Colonic mucosa (tissue), 4 donors: ENCODE measurements around the gene ENPEP. TPM values are rescaled to one million over a fixed set of nuclear protein-coding genes. Genes with fewer than 3 reads are reported as not detected.

Experiments
- DNase-seq: peaks from one replicate; pipeline ENCODE4 v3.0.0-alpha.2; 2020
- H3K27ac ChIP-seq: fragments of 200-600 bp; one replicate; pipeline ENCODE4 v1.8.0; 2021
- H3K27me3 ChIP-seq: fragments of 200-600 bp; one replicate; pipeline ENCODE4 v1.8.0; 2021
- H3K36me3 ChIP-seq: fragments of 200-600 bp; one replicate; pipeline ENCODE4 v1.8.0; 2021
- H3K4me1 ChIP-seq: fragments of 200-600 bp; one replicate; pipeline ENCODE4 v1.8.0; 2021; ENCODE audit warnings: mild to moderate bottlenecking
- H3K4me3 ChIP-seq: fragments of 200-600 bp; one replicate; pipeline ENCODE4 v1.8.0; 2021
- H3K9ac ChIP-seq, 2 donors: one replicate each; pipeline ENCODE4 v1.7.0; 2013; ENCODE audit warnings: control low read depth in 2 of 2, low read depth in 2 of 2, low read length in 2 of 2
- H3K9me3 ChIP-seq: fragments of 200-600 bp; one replicate; pipeline ENCODE4 v1.8.0; 2021
- CTCF ChIP-seq: fragments of 200-600 bp; IDR thresholded peaks from one replicate; pipeline ENCODE4 v1.8.0; 2022; ENCODE audit warnings: antibody characterized with exemption, mild to moderate bottlenecking
- intact Hi-C: fragments of 100-400 bp; cut with DNase I; formaldehyde crosslinking; loops from one replicate; pipeline ENCODE4 v1.14.1; 2022
- total RNA-seq, 2 donors: library from RNA; stranded (reverse); fragmentation: NEBNext Ultra II Directional in 1 of 2; extraction: Animal tissue kit (Norgen Biotek cat#: 25700) in 1 of 2; gene quantifications; one replicate each; pipeline ENCODE4 v1.2.1, GENCODE V29; 2021
- donor health status: healthy.
- donor health status: DM: no; HTN: no; CAD: no.
- donor health status: DM: no; HTN: no; CAD: no.

The ENPEP gene
- total RNA-seq, 2 donors from 2014 or later: 0.27 to 0.88 TPM

GRCh38 chr4:110595583-110595982 lies 119.6 kb downstream of the ENPEP start:
- no peak for DNase-seq
- intact Hi-C loops: no loop called here
- no peak overlapping the region for H3K9ac ChIP-seq
- H3K36me3 ChIP-seq: no peaks in the 10 kb centered on the region
- no peak overlapping the region for H3K27ac ChIP-seq
- no peak for TF ChIP-seq CTCF
- H3K4me3 ChIP-seq: no peak overlapping the region
- no peaks in the 10 kb centered on the region for H3K27me3 ChIP-seq
- no peaks in the 10 kb centered on the region for H3K4me1 ChIP-seq
- H3K9me3 ChIP-seq: no peaks in the 10 kb centered on the region

GRCh38 chr4:110596431-110596830 lies 120.5 kb downstream of the ENPEP start:
- no peaks in the 10 kb centered on the region for H3K27me3 ChIP-seq
- no peak for DNase-seq
- H3K9me3 ChIP-seq: no peaks in the 10 kb centered on the region
- no peaks in the 10 kb centered on the region for H3K36me3 ChIP-seq
- no peak overlapping the region for H3K4me3 ChIP-seq
- no peak overlapping the region for H3K9ac ChIP-seq
- H3K4me1 ChIP-seq: no peaks in the 10 kb centered on the region
- no peak overlapping the region for H3K27ac ChIP-seq
- intact Hi-C loops: no loop called here
- no peak for TF ChIP-seq CTCF

DNA sequence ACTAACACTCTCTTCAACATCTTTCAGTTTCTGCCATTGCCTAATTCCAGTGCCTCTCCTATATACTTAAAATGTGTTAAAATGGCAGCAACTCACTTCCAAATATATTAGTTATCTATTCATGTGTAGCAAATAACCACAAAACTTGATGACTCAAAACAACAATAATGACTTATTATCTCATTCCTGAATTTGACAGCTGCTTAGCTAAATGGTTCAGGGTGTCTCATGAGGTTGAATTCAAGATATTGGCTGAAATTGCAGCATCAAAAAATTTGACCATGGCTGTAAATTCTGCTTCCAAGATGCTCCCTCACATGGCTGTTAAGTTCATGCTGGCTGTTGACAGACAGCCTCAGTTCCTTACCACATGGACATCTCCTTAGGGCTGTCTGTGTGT lies 121.6 kb downstream of the ENPEP start:
- no peak overlapping the region for H3K9ac ChIP-seq
- no peak for DNase-seq
- H3K4me1 ChIP-seq: no peaks in the 10 kb centered on the region

DNA sequence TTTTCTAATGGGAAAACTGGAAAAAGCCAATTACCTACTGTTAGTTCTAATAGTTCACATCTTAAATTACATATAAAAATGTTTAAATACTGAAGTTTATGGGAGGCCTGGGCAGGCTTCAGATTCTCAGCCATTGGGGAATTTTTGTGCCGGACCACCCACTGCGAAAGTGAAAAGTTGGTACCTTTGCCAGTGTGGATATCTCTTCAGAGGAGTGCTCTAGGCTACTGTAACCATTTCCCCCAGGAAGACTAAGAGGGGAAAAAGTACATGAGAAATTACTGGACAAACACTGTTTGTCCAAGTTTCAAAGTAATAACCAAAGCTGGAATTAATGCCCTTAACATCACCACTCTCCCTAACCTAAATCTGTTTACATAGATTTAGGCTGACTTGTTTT lies 126.1 kb downstream of the ENPEP start:
- H3K36me3 ChIP-seq: no peaks in the 10 kb centered on the region
- no peak overlapping the region for H3K9ac ChIP-seq
- H3K4me1 ChIP-seq: no peaks in the 10 kb centered on the region
- no peak for DNase-seq
- H3K4me3 ChIP-seq: no peak overlapping the region
- intact Hi-C loops: no loop called here
- no peaks in the 10 kb centered on the region for H3K9me3 ChIP-seq
- no peaks in the 10 kb centered on the region for H3K27me3 ChIP-seq
- no peak overlapping the region for H3K27ac ChIP-seq
- TF ChIP-seq CTCF: no peak

More for the DNA sequence above, 121.6 kb downstream of the ENPEP start:
- H3K36me3 ChIP-seq: no peaks in the 10 kb centered on the region
- H3K27me3 ChIP-seq: no peaks in the 10 kb centered on the region
- intact Hi-C loops: no loop called here
- TF ChIP-seq CTCF: no peak
- H3K9me3 ChIP-seq: no peaks in the 10 kb centered on the region
- no peak overlapping the region for H3K27ac ChIP-seq
- H3K4me3 ChIP-seq: no peak overlapping the region

DNA sequence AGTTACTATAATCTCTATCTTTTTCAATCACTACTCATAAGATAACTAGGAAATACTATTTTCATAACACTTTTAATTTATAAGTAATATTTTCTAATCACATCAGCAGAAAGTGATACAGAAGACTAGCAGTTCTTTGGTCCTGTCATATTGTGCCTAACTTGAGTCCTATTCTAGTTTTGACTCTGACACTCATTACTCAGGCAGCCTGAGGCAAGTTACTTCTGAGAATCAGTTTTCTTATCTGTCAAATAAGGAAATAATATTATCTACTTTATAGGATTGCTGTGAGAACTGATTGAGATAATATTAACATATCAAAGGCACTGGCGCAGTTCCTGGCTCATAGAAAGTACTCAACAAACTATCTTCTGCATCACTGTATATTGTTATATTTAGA lies 129.1 kb downstream of the ENPEP start:
- H3K9ac ChIP-seq: no peak overlapping the region
- H3K9me3 ChIP-seq: no peaks in the 10 kb centered on the region
- no peak overlapping the region for H3K4me3 ChIP-seq
- H3K36me3 ChIP-seq: no peaks in the 10 kb centered on the region
- H3K27me3 ChIP-seq: peaks cover 14% of the 10 kb centered on the region
- no peak for DNase-seq
- intact Hi-C loops: no loop called here
- no peak for TF ChIP-seq CTCF
- no peak overlapping the region for H3K27ac ChIP-seq
- no peaks in the 10 kb centered on the region for H3K4me1 ChIP-seq
